ENCODE measurements around the gene BMP8A.
A peak's percentile ranks its signal among the peaks of the same experiment; 100 is the strongest.

Gene BMP8A

DNA sequence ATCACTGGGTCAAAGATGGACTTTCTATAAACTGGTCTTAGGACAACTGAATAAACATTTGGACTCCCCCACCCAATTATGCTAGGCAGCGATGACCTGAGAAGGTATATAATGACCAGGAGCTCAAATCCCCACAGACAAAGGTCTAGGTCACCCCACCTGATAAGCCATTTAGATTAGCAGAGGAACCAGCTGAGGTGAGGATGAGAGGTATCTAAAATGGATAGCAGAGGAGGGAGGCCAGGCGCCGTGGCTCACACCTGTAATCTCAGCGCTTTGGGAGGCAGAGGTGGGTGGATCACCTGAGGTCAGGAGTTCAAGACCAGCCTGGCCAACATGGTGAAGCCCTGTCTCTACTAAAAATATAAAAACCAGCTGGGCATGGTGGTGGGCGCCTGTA is 51.5 kb downstream of the BMP8A start:
- TF ChIP-seq, protein P1, sequence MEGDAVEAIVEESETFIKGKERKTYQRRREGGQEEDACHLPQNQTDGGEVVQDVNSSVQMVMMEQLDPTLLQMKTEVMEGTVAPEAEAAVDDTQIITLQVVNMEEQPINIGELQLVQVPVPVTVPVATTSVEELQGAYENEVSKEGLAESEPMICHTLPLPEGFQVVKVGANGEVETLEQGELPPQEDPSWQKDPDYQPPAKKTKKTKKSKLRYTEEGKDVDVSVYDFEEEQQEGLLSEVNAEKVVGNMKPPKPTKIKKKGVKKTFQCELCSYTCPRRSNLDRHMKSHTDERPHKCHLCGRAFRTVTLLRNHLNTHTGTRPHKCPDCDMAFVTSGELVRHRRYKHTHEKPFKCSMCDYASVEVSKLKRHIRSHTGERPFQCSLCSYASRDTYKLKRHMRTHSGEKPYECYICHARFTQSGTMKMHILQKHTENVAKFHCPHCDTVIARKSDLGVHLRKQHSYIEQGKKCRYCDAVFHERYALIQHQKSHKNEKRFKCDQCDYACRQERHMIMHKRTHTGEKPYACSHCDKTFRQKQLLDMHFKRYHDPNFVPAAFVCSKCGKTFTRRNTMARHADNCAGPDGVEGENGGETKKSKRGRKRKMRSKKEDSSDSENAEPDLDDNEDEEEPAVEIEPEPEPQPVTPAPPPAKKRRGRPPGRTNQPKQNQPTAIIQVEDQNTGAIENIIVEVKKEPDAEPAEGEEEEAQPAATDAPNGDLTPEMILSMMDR (IDR thresholded peaks at IDR 0.05; ENCODE audit: control insufficient read depth, extremely low read depth, insufficient read depth): no peak
- no peak overlapping the region for H3K4me3 ChIP-seq (ENCODE audit: low read depth, low read length)
- DNase-seq (ENCODE audit: low read depth): no peak

DNA sequence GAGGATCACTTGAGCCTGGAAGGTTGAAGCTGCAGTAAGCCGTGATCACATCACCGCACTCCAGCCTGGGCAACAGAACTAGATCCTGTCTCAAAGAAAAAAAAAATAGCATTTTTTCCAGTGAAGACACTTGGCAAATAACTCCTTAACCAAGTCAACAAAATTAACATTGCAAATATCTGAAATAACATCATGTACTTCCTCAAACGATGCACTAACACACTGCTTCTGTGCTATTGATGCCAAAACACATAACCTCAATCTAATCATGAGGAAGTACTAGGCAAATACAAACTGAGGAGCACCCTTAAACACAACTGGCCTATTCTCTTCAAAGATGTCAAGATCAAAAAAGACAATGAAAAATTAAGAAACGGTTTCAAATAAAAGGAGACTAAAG is 52.9 kb downstream of the BMP8A start:
- TF ChIP-seq, protein P1 (IDR thresholded peaks at IDR 0.05; ENCODE audit: control insufficient read depth, extremely low read depth, insufficient read depth): no peak
- peak; percentile 98 for DNase-seq (ENCODE audit: low read depth)
- H3K4me3 ChIP-seq (ENCODE audit: low read depth, low read length): no peak overlapping the region

DNA sequence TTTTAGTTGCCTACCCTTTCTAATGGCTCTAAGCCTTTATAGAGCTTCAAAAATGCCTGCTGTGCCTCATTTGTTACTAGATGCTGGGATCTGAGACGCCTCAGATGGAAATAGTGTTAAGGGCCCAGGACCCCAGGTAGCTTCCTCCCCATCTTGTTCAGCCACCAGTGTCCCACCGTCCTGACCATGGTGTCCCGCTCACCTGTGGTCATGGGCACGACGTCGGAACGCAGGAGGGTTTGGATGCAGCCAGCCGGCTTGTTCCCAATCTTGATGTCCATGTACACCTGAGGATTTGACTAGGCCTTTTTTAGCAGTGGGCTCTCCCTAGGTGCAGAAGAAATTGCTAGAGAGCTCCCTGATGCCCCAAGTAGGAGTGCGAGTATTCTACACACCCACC is 54.1 kb downstream of the BMP8A start:
- H3K4me3 ChIP-seq (ENCODE audit: low read depth, low read length): no peak overlapping the region
- TF ChIP-seq, protein P1 (IDR thresholded peaks at IDR 0.05; ENCODE audit: control insufficient read depth, extremely low read depth, insufficient read depth): no peak
- no peak for DNase-seq (ENCODE audit: low read depth)

DNA sequence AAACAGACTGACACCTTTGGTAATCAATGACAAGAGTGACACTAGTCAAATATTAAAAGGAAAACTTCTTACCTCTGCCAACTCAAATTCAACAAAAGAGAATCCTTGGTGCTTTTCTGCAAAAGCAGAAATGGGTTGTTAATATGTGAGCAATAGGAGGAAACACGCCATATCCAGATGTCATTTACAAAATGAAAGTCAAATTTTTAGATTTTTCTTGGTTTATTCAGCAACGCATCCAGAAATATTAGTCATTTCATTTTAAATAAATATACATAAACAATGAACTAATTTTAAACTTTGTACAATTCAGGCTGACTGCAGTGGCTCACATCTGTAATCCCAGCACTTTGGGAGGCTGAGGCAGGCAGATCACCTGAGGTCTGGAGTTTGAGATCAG is 62.8 kb downstream of the BMP8A start:
- TF ChIP-seq, protein P1 (IDR thresholded peaks at IDR 0.05; ENCODE audit: control insufficient read depth, extremely low read depth, insufficient read depth): no peak
- no peak for DNase-seq (ENCODE audit: low read depth)
- no peak overlapping the region for H3K4me3 ChIP-seq (ENCODE audit: low read depth, low read length)

DNA sequence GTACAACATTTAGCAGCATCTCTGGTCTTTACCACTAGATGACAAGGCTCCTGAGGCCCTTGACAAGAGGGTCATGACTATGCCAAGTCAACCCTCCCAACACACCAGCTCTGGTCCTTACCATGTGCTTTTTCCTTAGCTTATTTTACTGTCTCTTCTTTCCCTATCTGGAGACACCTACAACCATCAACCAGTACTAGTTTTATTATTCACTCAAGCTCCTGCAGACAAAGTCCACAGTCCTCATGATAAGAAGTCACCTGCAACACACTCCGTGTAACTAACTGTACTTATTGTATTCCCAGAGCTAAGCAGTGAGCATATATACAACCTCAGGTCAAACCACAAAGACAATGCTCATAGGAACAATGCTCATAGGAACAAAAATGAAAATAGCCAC is 69.8 kb downstream of the BMP8A start:
- DNase-seq (ENCODE audit: low read depth): no peak
- no peak overlapping the region for H3K4me3 ChIP-seq (ENCODE audit: low read depth, low read length)
- TF ChIP-seq, protein P1 (IDR thresholded peaks at IDR 0.05; ENCODE audit: control insufficient read depth, extremely low read depth, insufficient read depth): no peak

DNA sequence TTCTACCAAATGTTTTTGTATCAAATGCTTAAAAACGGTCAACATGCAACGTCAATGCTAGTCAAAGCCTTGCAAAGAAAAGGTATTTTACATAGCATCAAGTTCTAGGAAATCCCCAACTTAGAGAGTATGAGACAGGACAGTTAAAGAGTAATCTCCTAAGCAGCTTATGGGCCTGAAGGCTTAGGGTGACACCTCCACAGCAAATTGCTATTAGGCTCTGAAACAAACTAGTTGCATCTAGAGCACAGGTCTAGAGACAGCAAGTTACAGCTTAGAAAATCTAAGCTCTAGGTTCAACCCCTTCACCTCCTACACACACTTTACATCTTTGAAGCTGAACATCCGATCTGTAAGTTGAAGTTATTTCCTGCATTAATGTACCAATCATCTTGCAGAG is 71.5 kb downstream of the BMP8A start:
- no peak overlapping the region for H3K4me3 ChIP-seq (ENCODE audit: low read depth, low read length)
- TF ChIP-seq, protein P1 (IDR thresholded peaks at IDR 0.05; ENCODE audit: control insufficient read depth, extremely low read depth, insufficient read depth): no peak
- no peak for DNase-seq (ENCODE audit: low read depth)

DNA sequence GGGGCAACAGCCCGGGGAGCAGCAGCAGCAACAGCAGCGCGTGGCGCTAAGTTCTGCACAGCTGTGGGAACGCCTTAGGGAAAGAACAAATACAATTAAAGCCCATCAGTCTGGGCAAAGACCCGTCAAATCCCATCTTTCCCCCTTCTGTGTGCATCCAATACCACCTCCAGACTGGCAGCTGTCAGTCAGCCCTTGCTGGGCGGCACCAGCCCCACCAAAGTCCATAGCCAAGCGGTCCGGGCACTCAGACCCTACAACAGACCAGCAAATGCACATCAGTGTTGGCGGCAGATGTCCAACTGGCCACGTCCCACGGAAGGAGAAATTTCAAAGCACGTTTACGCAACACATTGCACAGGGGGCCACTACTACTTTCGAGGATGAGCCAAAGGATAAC is 72.2 kb downstream of the BMP8A start:
- H3K4me3 ChIP-seq (ENCODE audit: low read depth, low read length): no peak overlapping the region
- no peak for DNase-seq (ENCODE audit: low read depth)
- TF ChIP-seq, protein P1 (IDR thresholded peaks at IDR 0.05; ENCODE audit: control insufficient read depth, extremely low read depth, insufficient read depth): no peak

All from LNCaP clone FGC (cell line).